HL-60/S4 (cell line): ENCODE measurements around the gene NOM1.

Source experiments
- in situ Hi-C: fragments of 300-500 bp; cut with MboI; formaldehyde crosslinking; loops from 2 replicates; pipeline ENCODE4 v1.14.3; 2022; ENCODE audit warnings: low sequenced_read_pairs

NOM1 gene

DNA sequence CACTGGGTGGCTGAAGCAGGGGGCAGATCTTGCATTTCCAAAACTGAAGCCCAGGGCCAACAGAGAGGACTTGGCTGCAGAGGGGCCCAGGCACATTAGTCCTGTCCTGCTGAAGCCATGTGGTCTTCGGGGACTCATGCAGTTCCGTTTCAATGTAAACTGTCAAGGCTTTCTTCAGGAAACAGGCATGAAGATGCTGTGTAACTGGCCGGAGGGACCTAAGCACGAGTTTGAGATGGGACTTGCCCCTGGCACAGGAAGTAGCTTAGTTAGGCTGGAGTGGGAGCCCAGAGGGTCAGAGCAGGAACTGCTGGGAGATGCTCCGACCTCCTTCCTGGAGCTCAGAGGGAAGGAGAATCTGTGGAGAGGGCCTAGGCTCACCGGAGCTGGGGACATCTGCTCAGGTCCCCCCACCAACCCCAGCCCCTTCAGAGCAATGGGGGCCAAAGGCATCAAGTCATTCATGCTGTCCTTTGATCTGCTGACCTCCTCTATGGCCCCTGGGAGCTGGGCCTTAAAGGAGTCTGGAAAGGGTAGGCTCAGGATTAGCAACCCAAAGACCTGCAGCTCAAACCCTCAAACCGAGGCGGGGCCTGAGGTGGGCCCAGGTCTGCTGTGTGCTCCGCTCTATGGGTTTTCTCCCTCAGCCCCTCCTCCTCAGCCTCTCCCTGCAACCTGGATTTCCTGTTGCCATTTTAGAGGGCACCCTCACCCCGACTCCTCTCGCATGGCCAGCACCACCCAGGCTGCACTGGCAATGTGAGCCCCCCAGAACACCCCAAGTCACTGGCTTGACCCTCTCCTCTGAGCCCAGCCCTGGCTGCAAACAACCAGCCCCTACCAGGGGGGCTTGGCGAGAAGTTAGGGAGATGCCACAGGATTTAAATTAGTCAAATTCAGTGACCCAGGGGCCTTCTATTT, 65.4 kb downstream of the NOM1 start:
- in situ Hi-C loops = no loop called here

DNA sequence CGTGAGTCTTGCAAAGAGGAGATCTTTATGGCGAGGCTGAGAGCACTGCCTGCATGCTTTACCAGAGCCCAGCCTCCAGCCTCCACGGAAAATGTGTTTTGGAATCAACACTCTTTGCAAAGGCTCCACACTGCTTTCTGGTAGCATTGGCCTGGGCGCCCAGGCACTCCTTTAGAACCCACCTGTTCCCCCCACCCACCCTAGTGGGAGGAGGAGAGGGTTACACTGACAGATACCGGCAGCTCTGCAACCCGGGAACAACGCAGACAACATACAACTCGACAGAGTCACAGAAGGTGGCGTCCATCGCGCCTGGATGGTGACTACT, 66.5 kb downstream of the NOM1 start:
- in situ Hi-C loops = no loop called here

DNA sequence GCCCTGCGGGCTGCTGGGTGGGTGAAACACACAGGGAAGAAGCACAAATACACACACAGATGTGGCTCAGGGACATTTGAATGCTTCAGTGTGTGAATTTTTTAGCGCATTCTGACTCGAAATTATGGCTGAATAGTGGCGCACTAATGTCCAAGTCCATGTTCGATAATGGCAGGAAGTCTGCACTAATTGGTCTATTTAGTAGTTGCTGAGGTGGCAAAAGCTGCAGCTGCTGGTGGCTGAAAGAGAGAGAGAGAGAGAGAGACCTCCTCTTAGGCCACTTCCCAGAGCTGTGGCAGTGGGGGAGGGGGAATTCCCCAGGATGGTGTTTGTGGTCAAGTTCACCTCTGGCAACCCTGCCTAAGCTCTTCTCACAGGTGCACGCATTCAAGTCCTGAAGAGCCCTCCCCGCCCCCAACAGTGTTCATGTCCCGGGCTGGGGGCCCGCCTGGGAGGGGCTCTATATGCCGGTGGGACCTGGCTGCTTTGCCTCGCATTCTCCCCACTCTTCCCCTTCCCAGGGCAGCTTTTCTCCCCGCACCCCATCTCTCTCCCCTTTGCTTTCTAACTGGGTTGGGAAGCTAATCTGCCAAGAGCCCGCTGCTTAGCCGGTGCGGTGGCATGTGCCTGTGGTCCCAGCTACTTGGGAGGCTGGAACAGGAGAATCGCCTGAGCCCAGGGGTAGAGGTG, 67.0 kb downstream of the NOM1 start:
- in situ Hi-C loops = no loop called here

DNA sequence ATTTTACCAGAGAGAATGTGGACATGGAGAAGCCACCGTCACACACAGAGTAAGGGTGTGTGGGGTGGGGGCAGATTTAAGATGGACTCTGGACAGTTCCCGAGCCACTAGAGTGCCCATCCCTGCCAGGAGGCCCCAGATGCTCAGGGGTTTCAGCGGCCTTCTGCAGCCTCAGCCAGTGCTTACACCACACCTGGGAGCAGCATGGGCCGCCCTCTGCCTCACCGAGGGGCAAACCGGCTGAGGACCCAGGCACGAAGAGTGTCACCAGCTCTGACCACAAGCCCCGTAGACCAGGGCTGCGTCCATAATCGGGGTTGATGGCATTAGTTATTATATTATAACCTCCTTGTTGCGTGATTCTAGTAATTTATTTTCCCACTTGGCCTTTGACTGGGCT, 67.6 kb downstream of the NOM1 start:
- in situ Hi-C loops = no loop called here

DNA sequence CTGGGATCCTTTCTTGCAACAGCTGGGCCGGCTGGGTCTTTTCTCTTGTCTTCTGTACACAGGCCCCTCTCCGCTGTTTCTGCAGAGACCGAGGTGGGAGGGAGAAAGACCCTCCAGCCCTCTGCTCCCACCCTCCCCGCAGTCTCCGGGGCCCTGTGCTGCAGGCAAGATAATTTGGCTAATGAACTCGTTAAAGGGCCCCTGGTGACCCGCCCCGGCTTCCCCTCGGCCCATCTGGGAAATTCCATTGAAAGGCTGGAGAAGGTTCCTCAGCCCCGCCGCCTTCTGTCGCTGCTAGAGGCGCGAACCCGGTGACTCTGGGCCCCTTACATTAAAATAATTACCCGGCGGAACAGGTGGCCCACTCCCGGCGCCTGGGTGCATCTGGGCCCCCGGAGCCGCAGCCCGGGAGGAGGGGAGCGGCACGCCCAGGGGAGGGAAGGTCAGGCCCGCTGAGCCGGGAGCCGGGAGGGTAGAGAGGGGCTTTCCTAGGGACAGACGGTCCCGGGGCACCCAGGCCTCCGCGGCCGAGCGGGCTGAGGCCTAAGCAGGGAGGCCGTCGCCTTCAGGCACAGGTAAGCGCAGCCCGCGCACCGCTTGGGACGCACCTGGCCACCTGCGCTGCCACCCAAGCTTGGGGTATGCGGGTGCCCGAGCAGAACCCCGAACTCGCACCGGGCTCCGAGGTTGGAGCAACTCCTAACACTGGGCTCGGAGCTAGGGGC, 68.3 kb downstream of the NOM1 start:
- in situ Hi-C loops = no loop called here

DNA sequence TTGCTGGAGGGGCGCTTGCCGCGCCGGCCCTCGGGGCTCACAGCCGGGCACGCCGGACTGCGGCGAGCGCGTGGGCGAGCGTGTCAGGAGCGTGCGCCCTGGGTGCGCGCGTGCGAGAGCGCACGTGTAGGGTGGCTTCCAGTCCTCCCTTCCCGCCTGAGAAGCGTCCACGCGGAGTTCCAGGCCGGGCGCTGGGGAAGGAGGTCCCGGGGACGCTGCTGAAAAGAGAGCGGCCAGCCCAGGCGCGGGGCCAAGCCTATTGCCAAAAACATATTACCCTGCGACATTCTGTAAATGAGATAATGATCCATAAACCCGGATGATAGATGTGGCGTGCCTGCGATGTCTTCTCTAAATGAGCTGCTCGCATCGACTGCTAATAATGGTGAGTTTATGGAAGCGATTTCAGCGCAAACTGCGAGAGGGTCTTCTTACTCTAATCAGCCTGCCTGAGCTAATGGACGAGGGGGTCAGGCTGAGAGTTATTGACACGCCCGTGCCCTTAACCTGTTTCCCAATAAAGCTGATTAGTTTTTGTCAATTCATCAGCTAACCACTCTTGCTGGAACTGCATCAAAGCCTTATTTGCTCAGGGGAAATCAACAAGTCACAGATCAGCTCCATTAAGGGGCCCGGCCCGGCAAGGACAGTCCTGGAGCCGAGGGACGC, 69.0 kb downstream of the NOM1 start:
- in situ Hi-C loops = no loop called here

DNA sequence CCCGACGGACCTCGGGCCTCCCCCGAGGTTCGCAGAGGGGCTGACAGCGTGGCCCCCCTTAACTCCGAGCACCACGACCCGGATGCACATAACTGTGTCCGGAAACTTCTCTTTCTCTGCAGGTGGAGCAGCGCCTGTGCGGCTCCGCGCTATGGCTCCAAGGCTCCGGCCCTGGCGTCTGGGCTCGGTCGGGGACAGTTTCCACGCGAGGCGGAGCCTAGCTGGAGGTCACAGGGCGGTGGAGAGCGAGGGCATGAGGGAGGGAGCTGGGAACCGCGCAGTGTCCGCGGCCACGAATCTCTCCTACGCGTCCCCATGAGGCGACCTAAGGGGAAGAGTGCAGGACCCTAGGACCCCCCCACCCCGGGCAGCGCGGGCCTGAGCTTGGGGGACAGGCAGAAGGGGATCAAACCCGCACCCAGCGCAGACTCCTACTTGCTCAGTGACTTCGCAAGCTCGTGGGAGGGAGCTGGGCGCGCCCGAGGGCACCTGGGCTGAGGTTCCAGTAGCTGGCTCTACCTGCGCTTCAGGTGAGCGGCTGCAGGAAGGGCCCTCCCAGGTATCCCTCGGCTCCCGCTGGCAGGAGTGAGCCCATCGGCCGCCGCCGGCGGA, 69.6 kb downstream of the NOM1 start:
- in situ Hi-C loops = no loop called here

DNA sequence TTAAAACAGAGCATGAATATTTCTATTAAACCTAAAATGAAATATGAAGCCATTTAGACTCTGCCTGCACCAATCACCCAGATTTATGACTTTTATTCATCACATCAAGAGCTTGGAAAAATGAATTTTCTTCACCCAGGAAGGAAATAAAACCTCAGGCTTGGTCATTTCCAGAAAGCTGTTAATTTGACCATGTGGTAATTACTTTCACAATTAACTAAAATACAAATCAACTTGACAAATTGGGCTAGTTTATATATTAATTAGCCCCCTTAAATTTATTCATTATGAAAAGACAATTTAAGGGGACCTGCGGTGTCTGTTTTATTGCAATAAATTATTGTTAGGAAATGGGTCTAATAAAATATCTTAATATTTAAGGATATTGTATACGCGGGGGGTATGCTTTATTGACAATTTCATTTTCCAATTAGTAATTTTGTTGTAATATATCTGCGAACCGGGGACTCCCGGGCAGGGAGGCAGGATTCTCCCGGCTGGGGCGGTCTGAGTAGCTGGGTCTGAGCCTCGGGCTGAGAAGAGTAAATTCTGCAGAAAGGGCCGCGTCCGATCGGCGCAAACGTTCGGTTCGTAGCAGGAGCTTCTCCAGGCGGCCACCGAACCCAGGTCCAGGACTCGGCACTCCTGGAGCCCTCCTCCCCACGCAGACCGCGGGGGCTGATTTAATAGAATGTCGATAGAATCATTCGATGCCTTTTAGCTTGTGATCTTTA, 70.4 kb downstream of the NOM1 start:
- in situ Hi-C loops = no loop called here

DNA sequence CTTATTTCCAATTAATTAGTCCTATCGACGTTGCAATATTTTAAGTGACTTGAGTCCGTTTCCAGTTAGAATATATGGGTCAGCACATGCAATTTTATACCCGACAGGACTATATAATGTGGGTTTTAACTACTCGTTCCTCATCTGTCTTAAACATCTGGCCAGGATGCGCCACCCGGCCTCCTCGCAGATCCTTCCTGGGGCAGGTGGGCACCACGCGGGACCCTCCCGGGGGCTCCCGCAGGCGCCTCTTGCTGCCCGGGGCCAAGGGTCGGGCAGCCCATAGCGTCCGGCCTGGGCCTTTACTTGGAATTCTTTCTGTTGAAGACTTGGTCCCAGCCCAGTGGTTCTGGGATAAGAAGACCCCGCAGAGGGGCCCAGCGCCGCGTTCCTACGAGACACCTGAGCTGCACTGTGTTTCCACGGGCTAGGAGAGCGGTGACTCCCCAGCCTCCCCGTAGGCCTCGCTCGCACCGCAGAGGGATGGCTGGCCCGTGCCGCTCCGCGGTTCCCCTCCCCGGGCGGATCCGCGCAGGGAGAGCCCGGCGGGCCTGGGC, 71.1 kb downstream of the NOM1 start:
- in situ Hi-C loops = no loop called here

DNA sequence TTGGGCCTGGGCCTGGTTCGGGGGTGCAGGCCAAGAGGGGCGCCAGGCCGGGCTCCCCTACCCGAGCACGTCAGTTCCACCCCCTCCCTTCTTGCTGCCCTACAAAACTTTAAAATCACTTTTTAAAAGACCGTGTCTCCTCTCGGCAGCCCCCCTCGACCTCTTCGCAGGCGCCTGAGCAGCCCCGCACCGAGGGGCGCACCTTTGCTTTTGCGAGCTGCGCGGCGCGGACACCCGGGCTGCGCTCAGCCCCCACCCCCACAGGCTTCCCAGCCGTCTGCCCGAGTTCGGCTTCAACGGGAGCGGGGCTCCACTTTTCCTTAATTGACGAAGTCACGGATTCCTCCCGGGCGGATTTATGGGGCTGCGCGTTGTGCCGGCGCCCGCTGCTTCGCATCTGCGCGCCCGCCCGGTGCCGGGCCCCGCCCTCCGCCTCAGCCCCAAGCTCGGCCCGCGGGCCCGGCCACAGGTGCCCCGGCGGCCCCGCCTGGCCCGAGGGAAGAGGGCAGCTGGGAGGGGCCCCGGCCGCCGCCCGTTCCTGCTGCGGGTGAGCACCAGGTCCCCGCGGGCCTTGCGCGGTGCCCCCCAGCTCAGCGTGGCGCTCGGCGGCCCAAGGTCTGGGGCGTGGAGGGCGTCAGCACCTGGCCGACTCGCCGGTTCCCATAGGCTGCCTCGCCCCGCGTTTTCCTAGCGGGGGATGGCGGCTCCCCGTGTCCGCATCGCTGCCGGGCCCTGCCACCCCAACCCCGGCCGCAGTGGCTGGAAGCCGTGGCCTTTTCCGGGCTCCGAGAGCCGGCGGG, 71.8 kb downstream of the NOM1 start:
- in situ Hi-C loops = no loop called here

DNA sequence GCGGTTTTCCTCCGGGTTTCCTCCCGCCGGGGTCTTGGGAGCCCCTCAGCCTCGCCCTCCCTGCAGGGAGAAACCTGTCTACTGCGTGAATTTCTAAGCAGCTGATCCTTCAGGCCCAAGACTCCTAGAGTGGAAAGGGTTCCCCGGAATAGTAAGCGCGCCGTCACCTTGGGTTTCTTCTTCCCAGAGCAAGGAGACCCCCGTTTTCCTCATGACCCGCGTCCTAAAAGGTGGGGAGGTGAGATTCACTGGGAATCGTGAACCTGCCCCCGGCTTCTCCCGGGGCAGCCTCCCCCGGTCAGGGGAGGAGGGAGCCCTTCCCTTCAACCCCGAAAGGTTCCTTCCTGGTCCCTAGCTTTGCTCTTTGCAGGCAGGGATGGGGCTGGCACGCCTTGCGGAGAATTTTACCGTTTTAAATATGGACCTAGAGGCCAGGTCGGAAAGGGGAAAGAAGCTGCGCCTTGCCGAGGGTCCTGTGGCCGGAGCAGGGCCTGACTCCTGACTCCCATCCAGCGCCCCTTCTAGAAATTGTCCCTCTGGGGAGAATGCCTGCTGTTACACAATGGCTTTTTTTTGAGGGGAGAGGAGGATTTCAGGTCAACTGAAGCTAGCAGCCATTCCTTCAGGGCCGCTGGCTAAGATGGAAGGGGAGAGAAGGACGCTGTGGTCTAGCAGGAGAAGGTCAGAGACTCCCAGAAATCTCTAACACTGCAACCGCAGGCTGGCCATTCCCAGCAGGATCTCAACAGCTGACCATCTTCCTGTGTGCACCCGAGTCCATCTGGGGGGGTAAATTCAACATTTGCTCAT, 72.6 kb downstream of the NOM1 start:
- in situ Hi-C loops = no loop called here
